ENCODE results near the gene OR2B6. TPM values are rescaled to one million over a fixed set of nuclear protein-coding genes. Genes with fewer than 3 reads are reported as not detected.

OR2B6 gene
- total and polyA plus RNA-seq, 2 of the 8 experiments (the other 6 are each of a cell fraction or from before 2014, with no cell fraction given), result 0.26 TPM; not detected in 1

DNA sequence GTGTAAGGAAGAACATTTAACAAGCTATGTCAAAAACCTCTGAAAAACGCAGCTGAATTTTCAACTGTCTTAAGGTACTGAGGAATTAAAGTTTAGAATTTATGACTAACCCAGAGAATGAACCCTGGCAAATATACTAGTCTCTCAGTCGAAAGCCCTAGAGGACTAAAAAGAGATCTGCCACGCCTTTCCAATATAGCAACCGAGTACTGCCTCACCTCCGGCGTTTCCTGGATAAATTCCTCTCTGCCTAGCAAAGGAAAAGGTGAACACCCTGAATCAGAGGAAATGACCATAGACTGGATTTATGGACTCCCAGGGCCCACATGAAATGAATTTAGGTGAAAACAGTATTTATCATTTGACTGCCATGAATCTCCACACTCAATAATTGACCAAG, 32.9 kb upstream of the OR2B6 start:
- Histone ChIP-seq H3K9me3 (ENCODE audit: insufficient read depth in 2 of 2, low read depth in 1 of 2, low read length in 1 of 2) (peaks cover 6 to 7% of the 10 kb centered on the region in 2 experiments; a peak in 2 of 4 replicates), H3K56ac (replicated peaks; ENCODE audit: insufficient read length, low read depth, low read length) (no peak overlapping the region), H3K27me3 (replicated peaks in 1 of 4; ENCODE audit: control insufficient read depth in 3 of 4, extremely low read depth in 1 of 4, insufficient read depth in 3 of 4, low read length in 3 of 4) (no peaks in the 10 kb centered on the region), H3K4ac (replicated peaks; ENCODE audit: insufficient read length, low read depth, low read length) (no peak overlapping the region), H2BK20ac (ENCODE audit: low read length) (no peak overlapping the region), H3K4me1 (replicated peaks in 1 of 4; ENCODE audit: control insufficient read depth in 3 of 4, insufficient read depth in 4 of 4, low read length in 3 of 4) (no peaks in the 10 kb centered on the region), H3K9ac (replicated peaks in 1 of 4; ENCODE audit: extremely low read depth in 1 of 4, low read depth in 3 of 4, low read length in 3 of 4) (no peak overlapping the region), H2BK12ac (ENCODE audit: low read depth, low read length) (no peak overlapping the region), H2BK15ac (ENCODE audit: low read length) (no peak overlapping the region), H3K23ac (ENCODE audit: insufficient read length) (no peak overlapping the region), H4K8ac (ENCODE audit: extremely low read depth, insufficient read depth, low read length) (no peak overlapping the region), H4K5ac (ENCODE audit: insufficient read length, low read depth, low read length) (no peak overlapping the region), H3K79me1 (ENCODE audit: low read depth, low read length) (no peaks in the 10 kb centered on the region), H2AFZ (ENCODE audit: low read length) (no peak overlapping the region), H3K27ac (ENCODE audit: low read depth, low read length) (no peak overlapping the region), H3K14ac (ENCODE audit: insufficient read length) (no peak overlapping the region), H3K4me2 (ENCODE audit: insufficient read depth in 1 of 2, low read depth in 2 of 2, low read length in 2 of 2) (no peak overlapping the region), H2AK5ac (ENCODE audit: low read depth, low read length) (no peak overlapping the region), H3K4me3 (ENCODE audit: extremely low read depth in 1 of 4, insufficient read depth in 2 of 4, low read depth in 3 of 4, low read length in 4 of 4) (no peak overlapping the region), H2BK5ac (ENCODE audit: low read depth, low read length) (no peak overlapping the region), H2BK120ac (replicated peaks; ENCODE audit: low read depth, low read length) (no peak overlapping the region), H3K18ac (ENCODE audit: extremely low read depth, low read length) (no peak overlapping the region), H4K91ac (replicated peaks; ENCODE audit: insufficient read length, low read length) (no peak overlapping the region), H3K23me2 (ENCODE audit: low read depth, low read length) (no peaks in the 10 kb centered on the region; the same call in 1 of the 2 replicates), H4K20me1 (replicated peaks in 1 of 2; ENCODE audit: control insufficient read depth in 1 of 2, insufficient read depth in 2 of 2, low read length in 2 of 2) (no peaks in the 10 kb centered on the region), H3K36me3 (ENCODE audit: control insufficient read depth in 2 of 4, insufficient read depth in 4 of 4, low read length in 3 of 4) (no peaks in the 10 kb centered on the region), H3K79me2 (ENCODE audit: control insufficient read depth in 1 of 2, insufficient read depth in 2 of 2, low read length in 2 of 2) (no peaks in the 10 kb centered on the region)
- WGBS, 2 experiments (ENCODE audit: extremely low coverage in 1 of 2, insufficient coverage in 1 of 2, insufficient read length in 1 of 2, insufficient replicate concordance in 2 of 2, low coverage in 1 of 2, low lambda C conversion rate in 2 of 2, missing lambda C conversion rate in 1 of 2), result 87% methylated on average over 6 of the region's 6 CpGs; no CpG with 5 or more reads in 1 of the 2 experiments
- ChIA-PET POLR2A (ENCODE audit: partially characterized antibody) (interaction anchor here (0.8 to 1.0 kb wide), 2 partner anchors 14 to 239 kb away, joined by 3 read pairs; no protein-coding TSS in a partner anchor), CTCF (ENCODE audit: partially characterized antibody) (interaction anchor here (1.6 kb wide), 1 partner anchor 194 kb away, joined by 4 read pairs; no protein-coding TSS in a partner anchor)
- FAIRE-seq (no peak), DNase-seq (ENCODE audit: low read depth in 1 of 2, low spot score in 2 of 2) (no peak)
- no peak for TF ChIP-seq RAD21 (IDR thresholded peaks at IDR 0.05 in 1 of 2, conservative IDR thresholded peaks at IDR 0.05 in 1 of 2; ENCODE audit: low read depth in 2 of 2, low read length in 2 of 2)
- TF ChIP-seq HDAC6 (IDR thresholded peaks at IDR 0.05; ENCODE audit: low read depth, low read length), result no peak
- TF ChIP-seq CTCF (IDR thresholded peaks at IDR 0.05; ENCODE audit: control extremely low read depth in 1 of 3, insufficient read depth in 1 of 3, low read depth in 1 of 3, low read length in 3 of 3), result no peak
- no peak for TF ChIP-seq POLR2AphosphoS5 (IDR thresholded peaks at IDR 0.05; ENCODE audit: low read depth, low read length)
- TF ChIP-seq, protein P1, sequence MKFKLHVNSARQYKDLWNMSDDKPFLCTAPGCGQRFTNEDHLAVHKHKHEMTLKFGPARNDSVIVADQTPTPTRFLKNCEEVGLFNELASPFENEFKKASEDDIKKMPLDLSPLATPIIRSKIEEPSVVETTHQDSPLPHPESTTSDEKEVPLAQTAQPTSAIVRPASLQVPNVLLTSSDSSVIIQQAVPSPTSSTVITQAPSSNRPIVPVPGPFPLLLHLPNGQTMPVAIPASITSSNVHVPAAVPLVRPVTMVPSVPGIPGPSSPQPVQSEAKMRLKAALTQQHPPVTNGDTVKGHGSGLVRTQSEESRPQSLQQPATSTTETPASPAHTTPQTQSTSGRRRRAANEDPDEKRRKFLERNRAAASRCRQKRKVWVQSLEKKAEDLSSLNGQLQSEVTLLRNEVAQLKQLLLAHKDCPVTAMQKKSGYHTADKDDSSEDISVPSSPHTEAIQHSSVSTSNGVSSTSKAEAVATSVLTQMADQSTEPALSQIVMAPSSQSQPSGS (IDR thresholded peaks at IDR 0.05; ENCODE audit: low read length), result no peak
- TF ChIP-seq SRF (IDR thresholded peaks at IDR 0.05; ENCODE audit: low read depth, low read length), result no peak
- TF ChIP-seq CTBP2 (IDR thresholded peaks at IDR 0.05; ENCODE audit: borderline replicate concordance, insufficient read depth, insufficient read length, low read length), result no peak
- TF ChIP-seq, protein P2, sequence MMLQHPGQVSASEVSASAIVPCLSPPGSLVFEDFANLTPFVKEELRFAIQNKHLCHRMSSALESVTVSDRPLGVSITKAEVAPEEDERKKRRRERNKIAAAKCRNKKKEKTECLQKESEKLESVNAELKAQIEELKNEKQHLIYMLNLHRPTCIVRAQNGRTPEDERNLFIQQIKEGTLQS (IDR thresholded peaks at IDR 0.05; ENCODE audit: insufficient read depth, low read depth, low read length), result no peak
